LHCN-M2 (cell line): ENCODE data around the gene RASA1. TPM values are rescaled to one million over a fixed set of nuclear protein-coding genes. Genes with fewer than 3 reads are reported as not detected.

Source experiments
- DNase-seq: peaks from one replicate; pipeline ENCODE4 v3.0.0-alpha.2; 2012; ENCODE audit warnings: low read depth
- total RNA-seq: library from RNA; depleted of rRNA; stranded (reverse); fragments of >200 nt; gene quantifications from 2 replicates; pipeline ENCODE4 v1.2.3, GENCODE V29; 2014

Gene RASA1
- total RNA-seq, 1 experiment from 2014 or later = 93.4 TPM

DNA sequence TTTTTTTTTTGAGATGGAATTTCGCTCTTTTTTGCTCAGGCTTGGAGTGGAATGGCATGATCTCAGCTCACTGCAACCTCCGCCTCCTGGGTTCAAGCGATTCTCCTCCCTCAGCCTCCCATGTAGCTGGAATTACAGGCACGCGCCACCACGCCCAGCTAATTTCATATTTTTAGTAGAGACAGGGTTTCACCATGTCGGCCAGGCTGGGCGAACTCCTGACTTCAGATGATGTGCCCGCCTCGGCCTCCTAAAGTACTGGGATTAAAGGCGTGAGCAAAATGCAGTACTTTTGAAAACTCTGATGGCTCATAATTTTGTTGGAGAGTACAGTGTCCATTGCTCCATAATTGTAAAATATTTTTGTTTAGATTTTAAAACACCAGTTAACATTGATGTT is 92.4 kb downstream of the RASA1 start:
- DNase-seq = no peak

DNA sequence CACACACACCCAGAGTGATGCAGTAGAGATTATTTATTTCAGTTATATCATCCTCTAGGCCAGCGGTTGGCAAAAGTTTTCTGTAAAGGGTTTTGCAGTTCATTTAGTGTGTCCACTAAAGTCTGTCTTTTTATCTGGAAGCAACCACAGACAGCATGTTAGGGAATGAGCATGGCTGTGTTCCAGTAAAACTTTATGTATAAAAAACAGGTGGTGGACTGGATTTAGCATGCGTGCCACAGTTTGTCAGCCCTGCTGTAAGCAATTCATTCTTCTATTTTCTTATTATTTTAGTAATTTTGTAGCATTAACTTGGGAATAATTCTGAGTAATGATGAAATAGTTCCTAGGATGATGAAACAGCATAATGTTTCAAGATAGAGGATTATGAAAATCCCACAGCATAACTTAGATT is 93.4 kb downstream of the RASA1 start:
- DNase-seq = peak; percentile 88

DNA sequence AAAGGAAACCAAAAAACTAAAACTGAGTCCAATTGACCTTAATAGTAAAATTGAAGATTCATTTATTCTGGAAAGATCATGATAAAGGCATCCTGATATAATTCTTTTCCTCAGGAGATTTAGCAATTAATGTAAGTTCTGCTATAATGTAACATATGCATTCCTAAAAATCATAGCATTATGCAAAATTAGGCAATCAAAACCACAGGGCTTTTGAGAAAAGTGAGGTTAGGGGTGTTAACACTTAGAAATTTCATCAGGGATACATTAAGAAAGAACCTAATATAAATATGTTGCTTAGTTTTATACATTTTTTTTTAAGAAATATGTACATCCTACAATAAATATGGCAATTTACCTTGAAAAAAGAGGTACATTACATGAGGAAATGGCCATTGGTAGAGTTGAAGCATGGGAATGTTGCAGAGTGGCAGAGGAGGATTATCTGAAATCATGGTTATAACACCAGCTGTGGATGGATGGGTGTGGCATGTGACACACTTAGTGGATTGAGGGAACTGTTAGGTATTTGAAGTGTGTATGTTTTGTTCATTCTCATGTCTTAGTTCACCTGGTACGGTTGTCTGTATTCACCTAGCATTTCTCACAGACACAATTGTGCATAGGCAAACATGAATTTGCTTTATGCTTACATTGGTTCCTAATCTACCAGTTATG is 94.0 kb downstream of the RASA1 start:
- peak; percentile 18 for DNase-seq

DNA sequence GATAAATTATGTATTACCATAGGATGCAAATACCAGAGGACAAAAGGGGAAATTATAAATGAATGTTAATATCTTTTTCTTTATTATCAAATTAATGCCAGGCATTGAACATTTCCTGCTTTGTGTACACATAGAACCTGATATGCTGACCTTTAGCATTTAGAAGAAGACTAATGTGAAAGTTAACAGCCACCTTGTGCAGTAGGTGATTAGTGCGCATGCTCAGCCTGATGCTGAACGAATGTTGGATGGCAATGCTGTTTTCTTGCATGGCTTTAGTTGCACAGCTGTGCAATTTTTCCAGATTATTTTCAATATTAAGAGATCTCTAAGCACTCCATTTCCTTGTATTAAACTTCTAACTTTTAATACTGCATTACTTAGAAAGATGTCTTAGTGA is 99.6 kb downstream of the RASA1 start:
- DNase-seq = no peak

DNA sequence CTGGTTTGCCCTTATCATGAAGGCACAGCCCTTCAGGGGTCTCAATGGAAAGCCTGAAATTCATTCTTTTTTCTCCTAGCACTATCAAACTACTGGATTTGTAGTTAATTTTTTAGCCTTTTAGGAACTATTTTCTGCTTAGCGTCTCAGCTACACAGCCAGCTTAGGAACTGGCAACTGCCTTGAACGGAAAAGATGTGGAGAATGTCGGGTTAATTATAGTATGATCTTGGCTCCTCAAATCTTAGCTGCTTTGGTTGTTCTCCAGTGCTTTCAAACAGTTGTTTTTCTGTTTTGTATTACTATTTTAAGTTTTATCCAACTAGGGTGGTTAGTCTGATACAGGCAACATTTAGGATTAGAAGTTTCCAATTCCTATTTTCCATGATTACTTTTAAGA is 100.9 kb downstream of the RASA1 start:
- no peak for DNase-seq

DNA sequence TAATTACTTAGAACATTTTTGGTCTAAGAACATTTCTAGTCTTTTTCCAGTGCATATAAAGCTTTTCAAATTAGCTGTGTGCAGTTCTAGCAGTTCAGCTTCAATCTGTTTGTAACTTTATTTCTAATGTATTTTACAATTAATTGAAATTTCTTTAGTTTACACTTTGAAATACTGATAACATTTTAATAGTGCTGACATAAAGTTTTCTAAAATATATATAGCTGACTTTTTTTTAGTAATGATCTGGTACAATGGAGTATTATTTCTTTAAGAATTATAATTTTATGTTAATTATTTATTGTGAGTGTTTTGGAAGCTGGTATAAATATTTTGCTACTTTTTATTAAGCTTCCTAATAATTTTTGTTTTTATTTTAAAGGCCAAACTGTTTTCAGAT is 101.7 kb downstream of the RASA1 start:
- DNase-seq = no peak

- DNase-seq = no peak
These were observed 105.0 kb downstream of the RASA1 start for GRCh38 chr5:87372705-87373104.

- DNase-seq = no peak
These were observed 114.5 kb downstream of the RASA1 start for GRCh38 chr5:87382224-87382623.

DNA sequence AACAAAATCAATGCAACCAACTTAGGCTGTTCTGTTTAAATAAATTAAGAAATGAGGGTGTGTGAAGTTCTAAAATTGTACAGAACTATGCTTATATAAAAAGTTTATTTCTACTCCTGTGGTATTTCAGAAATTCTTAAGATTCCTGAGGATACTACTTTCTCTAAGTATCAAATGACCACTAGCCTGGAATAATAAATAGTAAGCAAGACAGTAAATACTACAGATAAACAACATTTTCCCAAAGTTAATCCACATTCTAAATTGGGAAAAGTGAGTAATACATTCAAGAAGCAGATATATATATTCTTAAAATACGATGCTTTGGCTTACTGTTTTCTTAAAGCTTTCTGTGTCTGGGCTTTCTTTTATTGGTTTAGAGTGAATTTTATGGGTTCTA is 115.5 kb downstream of the RASA1 start:
- peak; percentile 69 for DNase-seq

DNA sequence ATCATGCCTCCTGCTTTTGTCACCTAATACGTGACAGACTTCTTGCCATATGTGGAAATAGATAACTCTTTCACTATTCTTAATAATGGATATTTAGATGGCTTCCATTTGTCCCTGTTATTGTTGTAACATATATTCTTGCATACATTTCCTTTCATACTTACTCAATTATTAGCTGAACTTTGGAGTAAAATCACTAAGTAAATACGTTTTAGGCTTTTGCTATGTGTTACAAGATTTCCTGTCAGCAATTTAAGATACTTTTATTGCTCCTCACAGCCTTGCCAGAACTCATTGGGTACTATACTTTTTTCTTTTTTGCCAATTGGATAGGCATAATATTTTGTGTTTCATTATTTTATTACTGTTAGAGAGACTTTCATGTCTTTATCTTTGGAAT is 118.1 kb downstream of the RASA1 start:
- DNase-seq = no peak

DNA sequence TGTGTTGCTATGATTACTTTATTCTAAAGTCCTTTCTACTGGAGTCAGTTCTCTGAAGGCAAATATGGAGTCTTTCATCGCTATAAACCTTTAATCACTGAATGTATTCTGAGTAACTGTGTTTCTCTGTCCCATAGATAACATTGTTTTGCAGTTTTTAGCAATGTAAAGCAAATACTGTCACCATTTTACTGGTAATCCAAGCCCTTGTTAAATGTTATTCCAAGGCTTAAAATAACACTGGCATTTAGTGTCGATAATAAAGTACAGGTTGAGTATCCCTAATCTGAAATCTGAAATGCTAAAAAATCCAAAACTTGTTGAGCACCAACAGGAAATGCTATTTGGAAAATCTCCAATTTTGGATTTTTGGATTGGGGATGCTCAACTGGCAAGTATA is 120.4 kb downstream of the RASA1 start:
- no peak for DNase-seq

GRCh38 chr5:87389296-87390034 is 121.8 kb downstream of the RASA1 start:
- no peak for DNase-seq

- no peak for DNase-seq
These were observed 122.4 kb downstream of the RASA1 start for GRCh38 chr5:87390075-87390474.

GRCh38 chr5:87390576-87391199 is 123.0 kb downstream of the RASA1 start:
- no peak for DNase-seq

DNA sequence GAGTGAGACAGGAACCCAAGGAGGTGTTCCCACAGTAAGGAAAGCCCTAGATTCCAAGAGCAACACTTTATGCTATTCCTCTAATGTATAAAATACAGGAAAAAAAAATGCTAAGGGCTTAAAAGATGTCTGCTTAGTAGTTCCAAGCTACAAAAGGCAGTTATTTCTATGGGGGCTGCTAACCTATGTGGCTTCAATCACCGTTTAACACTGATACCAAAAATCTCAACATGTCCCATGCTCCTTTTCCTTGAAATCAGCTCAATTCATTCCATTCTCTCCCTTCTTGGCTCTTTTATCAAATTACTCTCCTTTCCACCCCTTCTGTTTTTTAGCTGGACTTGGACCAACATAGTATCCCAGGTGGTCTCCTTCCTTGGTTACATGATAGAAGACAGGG is 124.5 kb downstream of the RASA1 start:
- no peak for DNase-seq

DNA sequence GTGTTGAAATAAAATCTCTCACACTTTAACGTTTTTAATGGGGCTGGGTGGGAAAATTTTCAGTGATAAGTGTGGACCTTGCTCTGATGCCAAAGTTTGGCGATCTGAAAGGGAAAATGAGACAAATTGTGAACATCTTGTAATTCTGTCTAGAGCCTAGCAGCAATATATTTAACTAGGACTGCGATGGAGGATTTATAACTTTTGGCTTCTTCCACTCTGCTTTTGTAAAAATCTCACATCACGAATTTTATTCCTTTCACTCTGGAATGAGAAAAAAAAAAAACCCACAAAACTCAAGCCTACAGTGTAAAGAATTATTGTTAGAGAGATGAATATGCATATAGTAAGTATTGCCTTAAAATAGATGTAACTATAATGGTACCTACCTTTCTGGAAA is 125.1 kb downstream of the RASA1 start:
- no peak for DNase-seq

DNA sequence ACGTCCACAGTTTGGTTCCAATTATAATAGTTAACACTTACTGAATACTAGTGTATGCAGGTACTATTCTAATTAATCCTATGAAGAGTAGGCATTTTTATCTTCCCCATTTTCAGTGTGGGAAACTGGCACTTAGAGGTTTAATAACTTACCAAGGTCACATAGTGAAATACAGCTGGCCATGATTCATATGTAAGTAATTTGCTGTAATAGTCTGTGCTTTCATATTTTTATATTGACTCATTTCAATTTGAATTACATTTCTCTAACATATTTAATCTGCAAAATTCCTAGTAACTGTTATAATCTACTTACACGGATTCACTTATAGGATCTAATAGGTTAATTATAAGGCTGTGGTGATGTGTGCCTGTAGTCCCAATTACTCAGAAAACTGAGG is 125.6 kb downstream of the RASA1 start:
- DNase-seq = peak; percentile 86

DNA sequence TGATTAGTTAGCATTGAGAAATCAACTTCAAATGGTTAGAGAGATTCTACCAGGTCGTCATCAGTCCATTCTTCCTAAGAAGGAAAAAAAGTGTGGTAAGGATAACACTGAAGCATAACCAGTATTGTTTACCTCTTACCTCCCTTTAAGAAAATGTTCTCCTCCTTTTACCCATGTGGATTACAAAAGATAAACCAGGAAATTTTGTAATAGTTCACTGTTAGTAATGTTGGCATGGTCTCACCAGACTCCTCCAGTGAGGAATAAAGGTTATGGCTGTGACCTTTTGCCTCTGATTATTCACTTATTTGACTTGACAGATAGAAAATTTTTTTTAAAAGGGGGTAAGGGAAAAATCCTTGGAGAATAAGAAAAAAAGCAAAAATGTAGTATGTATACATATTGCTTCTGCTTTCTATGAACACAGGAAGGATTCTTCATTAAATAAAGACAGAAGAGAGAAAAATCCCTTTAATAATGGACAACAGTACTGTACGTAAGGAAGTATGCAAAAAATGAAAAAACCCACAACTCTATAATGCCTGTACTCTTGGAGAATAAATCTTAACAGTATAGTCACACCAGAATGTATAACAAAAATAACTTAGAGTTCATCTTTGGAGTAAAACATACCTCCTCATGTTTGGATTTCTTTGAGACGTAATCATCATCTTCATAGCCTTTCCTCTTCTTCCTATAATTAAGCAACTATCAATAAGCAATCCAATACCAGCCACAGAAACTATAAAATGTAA is 126.9 kb downstream of the RASA1 start:
- DNase-seq = peak; percentile 79

DNA sequence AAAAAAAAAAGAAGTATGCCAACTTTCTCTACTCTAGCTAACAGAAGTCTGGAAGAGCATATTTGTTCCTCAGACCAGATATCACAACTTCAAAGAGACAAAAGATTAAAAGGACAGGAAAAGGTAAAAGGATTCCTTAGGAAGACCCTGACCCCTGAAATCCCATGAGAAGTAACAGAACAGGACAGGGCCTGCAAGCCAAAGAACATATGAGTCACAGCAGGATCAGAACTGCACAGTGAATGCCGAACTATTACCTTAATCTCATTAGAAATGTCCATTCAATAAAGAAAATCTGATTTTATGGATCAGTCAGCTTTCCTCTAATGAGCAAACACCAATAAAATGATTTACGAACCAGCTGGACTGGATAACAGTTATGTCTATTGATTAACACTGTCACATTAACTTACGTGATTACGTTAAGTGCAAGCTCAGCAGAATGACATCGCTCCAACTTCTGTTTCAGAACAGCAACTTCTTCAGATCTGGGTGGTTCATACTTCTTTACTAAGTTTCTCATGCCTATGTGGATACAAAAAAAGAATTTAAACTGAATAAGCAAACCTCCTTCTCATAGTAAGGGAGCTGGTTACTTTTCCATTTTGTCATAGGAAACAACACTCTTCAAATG is 131.4 kb downstream of the RASA1 start:
- DNase-seq = peak; percentile 36

DNA sequence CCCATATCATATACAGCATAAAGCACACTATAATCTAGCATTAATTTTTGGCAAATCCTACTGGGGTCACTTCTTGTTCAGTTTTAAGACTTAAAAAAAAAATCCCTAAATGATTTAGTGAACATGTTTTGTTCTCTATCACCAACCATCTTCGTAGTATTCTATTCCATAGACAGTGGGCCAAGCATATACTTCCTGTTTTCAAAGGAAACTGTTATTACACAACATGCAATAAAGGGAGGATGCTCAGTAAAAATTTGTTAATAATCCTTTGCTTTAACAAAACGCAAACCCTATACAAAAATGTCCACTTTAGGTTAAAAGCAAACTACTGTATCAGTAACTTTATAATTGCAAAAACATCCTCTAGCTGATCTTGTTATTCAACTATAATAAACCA is 132.0 kb downstream of the RASA1 start:
- DNase-seq = no peak

DNA sequence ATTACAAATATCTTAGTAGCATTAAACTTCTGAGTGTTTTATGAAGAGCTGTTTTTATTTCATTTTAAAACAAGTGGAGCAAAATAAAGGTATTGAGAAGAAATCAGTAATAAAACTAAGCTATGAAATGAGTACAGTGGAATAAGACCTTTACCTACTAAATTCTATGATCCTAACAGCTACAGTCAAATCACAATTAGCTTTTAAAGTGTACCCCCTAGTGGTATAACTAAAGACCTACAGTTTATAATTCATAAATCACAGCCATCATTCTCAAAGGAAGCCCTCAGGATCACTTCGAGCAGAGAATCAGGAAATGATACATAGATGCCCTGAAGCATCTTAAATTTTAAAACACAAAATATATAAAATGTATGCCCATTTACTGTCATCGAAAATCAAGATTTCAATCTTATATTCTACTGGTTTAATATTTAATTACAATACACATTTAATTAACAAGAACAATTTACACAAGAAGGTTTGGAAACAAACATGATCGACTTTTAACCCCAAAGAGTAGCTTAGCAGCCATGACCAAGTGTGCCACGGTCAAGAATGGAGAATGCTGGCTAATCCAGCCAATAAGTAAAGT is 132.7 kb downstream of the RASA1 start:
- DNase-seq = peak; percentile 57
